MM.1S (cell line): ENCODE measurements around the gene NFKB1.
A peak's percentile ranks its signal among the peaks of the same experiment; 100 is the strongest.

Source experiments
- DNase-seq: peaks from one replicate; pipeline ENCODE4 v3.0.0-alpha.2; 2015
- H2AFZ ChIP-seq: fragments of 300-600 bp; sonication (generic); 2 replicates; pipeline ENCODE4 v1.6.0; 2016; ENCODE audit warnings: antibody characterized with exemption, low read length
- H3F3A ChIP-seq: fragments of 300-600 bp; sonication (generic); 2 replicates; pipeline ENCODE4 v1.6.1; 2016; ENCODE audit warnings: mild to moderate bottlenecking, antibody characterized with exemption, low read length, moderate library complexity, mixed read lengths; ENCODE audit not compliant: insufficient read depth
- H3K27ac ChIP-seq: fragments of 300-600 bp; sonication (generic); 2 replicates; pipeline ENCODE4 v1.5.1; 2016; ENCODE audit warnings: mild to moderate bottlenecking, low read length
- H3K27me3 ChIP-seq: fragments of 300-600 bp; sonication (generic); replicated peaks from 2 replicates; pipeline ENCODE4 v1.6.0; 2016; ENCODE audit warnings: low read length; ENCODE audit not compliant: insufficient read depth
- H3K36me3 ChIP-seq: fragments of 300-600 bp; sonication (generic); replicated peaks from 2 replicates; pipeline ENCODE4 v1.6.1; 2016; ENCODE audit warnings: mild to moderate bottlenecking, low read length, mixed read lengths; ENCODE audit not compliant: insufficient read depth
- H3K4me1 ChIP-seq: fragments of 300-600 bp; sonication (generic); 2 replicates; pipeline ENCODE4 v1.6.1; 2016; ENCODE audit warnings: low read length, mixed read lengths
- H3K4me2 ChIP-seq: fragments of 300-600 bp; sonication (generic); 2 replicates; pipeline ENCODE4 v1.6.0; 2016; ENCODE audit warnings: low read depth, low read length
- H3K4me3 ChIP-seq: fragments of 300-600 bp; sonication (generic); 2 replicates; pipeline ENCODE4 v1.5.1; 2016; ENCODE audit warnings: low read length, mixed read lengths
- H3K79me2 ChIP-seq: fragments of 300-600 bp; sonication (generic); 2 replicates; pipeline ENCODE4 v1.6.1; 2016; ENCODE audit warnings: mixed run types, low read length, mixed read lengths
- H3K9ac ChIP-seq: fragments of 300-600 bp; sonication (generic); 2 replicates; pipeline ENCODE4 v1.6.1; 2016; ENCODE audit warnings: low read length, mixed read lengths
- H3K9me2 ChIP-seq: fragments of 300-600 bp; sonication (generic); replicated peaks from 2 replicates; pipeline ENCODE4 v1.6.1; 2016; ENCODE audit warnings: mild to moderate bottlenecking, low read length, mixed read lengths; ENCODE audit not compliant: insufficient read depth
- H3K9me3 ChIP-seq: fragments of 300-600 bp; sonication (generic); replicated peaks from 2 replicates; pipeline ENCODE4 v1.6.1; 2016; ENCODE audit warnings: mild to moderate bottlenecking, low read length, mixed read lengths; ENCODE audit not compliant: insufficient read depth
- H4K20me1 ChIP-seq: fragments of 300-600 bp; sonication (generic); 2 replicates; pipeline ENCODE4 v1.6.1; 2016; ENCODE audit warnings: mild to moderate bottlenecking, low read length, moderate library complexity, mixed read lengths; ENCODE audit not compliant: insufficient read depth
- EZH2 ChIP-seq: fragments of 300-600 bp; sonication (generic); optimal IDR thresholded peaks from 2 replicates; pipeline ENCODE3; 2017; ENCODE audit warnings: low read depth, mild to moderate bottlenecking, antibody characterized with exemption, low read length, mixed read lengths
- EZH2phosphoT487 ChIP-seq: fragments of 300-600 bp; sonication (generic); IDR thresholded peaks from 2 replicates; pipeline ENCODE4 v1.6.1; 2018; ENCODE audit warnings: antibody characterized with exemption, low read length
- TF ChIP-seq, protein P1 (sequence below): fragments of 300-600 bp; sonication (generic); IDR thresholded peaks from 2 replicates; pipeline ENCODE4 v1.5.1; 2016; ENCODE audit warnings: antibody characterized with exemption, low read length, mixed read lengths

NFKB1 gene

DNA sequence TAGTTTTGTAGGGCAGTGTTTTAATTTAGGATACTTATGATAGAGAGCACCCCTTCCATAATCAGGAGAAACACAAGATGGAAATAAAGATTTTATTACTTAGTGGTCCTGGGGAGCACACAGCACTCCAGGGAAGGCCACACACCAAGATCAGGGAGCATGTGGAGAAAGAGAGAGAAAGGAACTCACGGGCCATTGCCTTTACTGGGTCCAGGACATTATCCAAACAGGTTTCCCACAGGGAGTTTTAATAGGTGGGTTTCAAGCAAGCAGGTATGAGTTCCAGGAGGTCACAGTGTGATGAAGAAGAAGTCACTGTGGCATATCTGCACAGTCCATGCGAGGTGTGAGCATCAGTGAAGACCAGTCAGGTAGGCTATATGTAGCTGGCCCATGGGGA lies 46.8 kb downstream of the NFKB1 start:
- Histone ChIP-seq H3K9ac (no peak overlapping the region), H3K9me2 (no peaks in the 10 kb centered on the region), H3K4me2 (no peak overlapping the region), H3K9me3 (no peaks in the 10 kb centered on the region), H3K4me3 (no peak overlapping the region), H4K20me1 (no peaks in the 10 kb centered on the region), H3K36me3 (no peaks in the 10 kb centered on the region), H3K27ac (no peak overlapping the region), H3K4me1 (peaks cover 47% of the 10 kb centered on the region), H3K27me3 (no peaks in the 10 kb centered on the region), H3K79me2 (peaks cover 75% of the 10 kb centered on the region), H3F3A (peaks cover 9% of the 10 kb centered on the region), H2AFZ (no peak overlapping the region)
- no peak for TF ChIP-seq EZH2phosphoT487
- TF ChIP-seq EZH2: no peak
- TF ChIP-seq, protein P1, sequence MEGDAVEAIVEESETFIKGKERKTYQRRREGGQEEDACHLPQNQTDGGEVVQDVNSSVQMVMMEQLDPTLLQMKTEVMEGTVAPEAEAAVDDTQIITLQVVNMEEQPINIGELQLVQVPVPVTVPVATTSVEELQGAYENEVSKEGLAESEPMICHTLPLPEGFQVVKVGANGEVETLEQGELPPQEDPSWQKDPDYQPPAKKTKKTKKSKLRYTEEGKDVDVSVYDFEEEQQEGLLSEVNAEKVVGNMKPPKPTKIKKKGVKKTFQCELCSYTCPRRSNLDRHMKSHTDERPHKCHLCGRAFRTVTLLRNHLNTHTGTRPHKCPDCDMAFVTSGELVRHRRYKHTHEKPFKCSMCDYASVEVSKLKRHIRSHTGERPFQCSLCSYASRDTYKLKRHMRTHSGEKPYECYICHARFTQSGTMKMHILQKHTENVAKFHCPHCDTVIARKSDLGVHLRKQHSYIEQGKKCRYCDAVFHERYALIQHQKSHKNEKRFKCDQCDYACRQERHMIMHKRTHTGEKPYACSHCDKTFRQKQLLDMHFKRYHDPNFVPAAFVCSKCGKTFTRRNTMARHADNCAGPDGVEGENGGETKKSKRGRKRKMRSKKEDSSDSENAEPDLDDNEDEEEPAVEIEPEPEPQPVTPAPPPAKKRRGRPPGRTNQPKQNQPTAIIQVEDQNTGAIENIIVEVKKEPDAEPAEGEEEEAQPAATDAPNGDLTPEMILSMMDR: no peak
- DNase-seq: no peak

DNA sequence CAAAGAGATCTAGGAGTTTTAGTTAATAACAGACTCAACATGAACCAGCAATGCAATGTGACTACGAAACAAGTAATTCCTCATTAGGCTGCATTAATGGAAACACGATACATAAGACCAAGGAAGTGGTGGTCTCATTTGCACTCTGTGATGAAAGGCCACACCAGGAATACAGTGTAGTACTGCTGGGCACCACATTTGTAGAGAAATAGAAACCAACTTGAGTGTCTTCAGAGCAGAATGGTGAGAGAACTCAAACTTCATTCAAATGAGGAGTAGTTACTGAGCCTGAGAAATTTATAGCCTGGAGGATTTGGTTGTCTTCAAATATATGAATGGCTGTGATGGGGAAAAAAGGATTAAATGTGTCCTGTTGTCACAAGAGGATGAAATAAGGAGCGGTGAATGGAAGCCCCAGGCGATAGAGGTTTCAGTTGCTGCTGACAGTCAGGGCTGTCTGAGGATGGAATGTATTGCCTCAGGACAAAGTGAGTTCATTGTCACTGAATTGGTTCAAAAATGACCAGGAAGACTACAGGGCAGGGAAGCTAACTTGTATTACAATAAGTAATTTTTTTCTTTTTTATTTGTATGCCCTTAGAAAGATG lies 50.9 kb downstream of the NFKB1 start:
- H3F3A ChIP-seq: no peaks in the 10 kb centered on the region
- TF ChIP-seq EZH2 (no peak), EZH2phosphoT487 (no peak)
- TF ChIP-seq, protein P1: no peak
- no peaks in the 10 kb centered on the region for H3K9me2 ChIP-seq
- peaks cover 74% of the 10 kb centered on the region for H3K79me2 ChIP-seq
- H4K20me1 ChIP-seq: no peaks in the 10 kb centered on the region
- H3K4me1 ChIP-seq: peaks cover 16% of the 10 kb centered on the region
- H3K9ac ChIP-seq: no peak overlapping the region
- no peak overlapping the region for H3K4me2 ChIP-seq
- no peak overlapping the region for H2AFZ ChIP-seq
- DNase-seq: no peak
- no peaks in the 10 kb centered on the region for H3K27me3 ChIP-seq
- H3K9me3 ChIP-seq: no peaks in the 10 kb centered on the region
- no peaks in the 10 kb centered on the region for H3K36me3 ChIP-seq
- no peak overlapping the region for H3K4me3 ChIP-seq
- H3K27ac ChIP-seq: no peak overlapping the region

DNA sequence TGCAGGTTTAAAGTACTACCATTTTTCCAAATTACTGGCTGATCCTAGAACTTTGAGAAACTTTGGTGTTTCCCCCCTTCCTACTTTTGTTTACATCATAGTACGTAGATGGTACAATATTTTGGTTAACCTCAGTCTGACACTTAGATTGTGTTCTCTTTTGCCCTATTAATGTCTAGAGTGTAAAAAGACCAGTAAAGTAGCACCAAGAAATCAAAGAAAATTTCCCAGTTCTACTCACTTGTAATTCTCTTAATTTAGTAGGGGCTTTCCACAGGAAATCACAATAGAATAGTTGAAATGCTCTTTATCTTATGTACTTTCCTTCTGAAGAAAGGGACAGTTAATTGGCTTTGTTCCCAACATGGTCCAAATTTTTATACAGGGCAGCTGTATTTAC lies 51.6 kb downstream of the NFKB1 start:
- peaks cover 14% of the 10 kb centered on the region for H3K4me1 ChIP-seq
- H3K27me3 ChIP-seq: no peaks in the 10 kb centered on the region
- no peak overlapping the region for H3K4me3 ChIP-seq
- H3K27ac ChIP-seq: no peak overlapping the region
- no peaks in the 10 kb centered on the region for H3K36me3 ChIP-seq
- H3K4me2 ChIP-seq: 0 out of 2 replicates have a peak overlapping the region, but pooled peaks have one; percentile 7
- DNase-seq: peak; percentile 16
- no peaks in the 10 kb centered on the region for H3K9me2 ChIP-seq
- no peaks in the 10 kb centered on the region for H3F3A ChIP-seq
- H3K9me3 ChIP-seq: no peaks in the 10 kb centered on the region
- no peak overlapping the region for H2AFZ ChIP-seq
- TF ChIP-seq EZH2phosphoT487 (no peak), EZH2 (no peak)
- TF ChIP-seq, protein P1: no peak
- H4K20me1 ChIP-seq: no peaks in the 10 kb centered on the region
- H3K79me2 ChIP-seq: peaks cover 72% of the 10 kb centered on the region
- no peak overlapping the region for H3K9ac ChIP-seq
